K562 (cell line): ENCODE results near the gene MAML1. TPM values are rescaled to one million over a fixed set of nuclear protein-coding genes. Genes with fewer than 3 reads are reported as not detected.

Source experiments
- CHD1 ChIP-seq: fragments of 200-600 bp; sonication (generic); IDR thresholded peaks from one replicate; pipeline ENCODE4 v1.6.1; 2012; ENCODE audit warnings: mild to moderate bottlenecking, moderate library complexity, low read length, inconsistent platforms
- CHD2 ChIP-seq: IDR thresholded peaks from 2 replicates; pipeline ENCODE4 v1.6.1; 2011; ENCODE audit warnings: low read depth, low read length
- ILK ChIP-seq: fragments of 450-650 bp; IDR thresholded peaks from 2 replicates; pipeline ENCODE4 v1.6.1; 2016; ENCODE audit warnings: missing genetic modification characterization, low read depth, mild to moderate bottlenecking, missing compliant biosample characterization, moderate library complexity, borderline replicate concordance
- NR1H2 ChIP-seq: sonication (generic); formaldehyde crosslinking; IDR thresholded peaks from 2 replicates; pipeline ENCODE4 v1.4.0; 2020; ENCODE audit warnings: mild to moderate bottlenecking, missing genetic modification reagents
- POLR2G ChIP-seq: fragments of 200-400 bp; formaldehyde crosslinking; IDR thresholded peaks from 2 replicates; pipeline ENCODE4 v1.6.1; 2017; ENCODE audit warnings: low read depth, mild to moderate bottlenecking, antibody characterized with exemption, low read length, moderate library complexity
- STAT5B ChIP-seq: fragments of 250-450 bp; sonication (Bioruptor Pico); IDR thresholded peaks from 2 replicates; pipeline ENCODE4 v1.8.0; 2021; ENCODE audit warnings: mild to moderate bottlenecking, inconsistent platforms
- TOE1 ChIP-seq, 2 experiments: fragments of 450-650 bp in 1 of 2; sonication (generic) in 1 of 2; formaldehyde crosslinking in 1 of 2; IDR thresholded peaks; 2 replicates each; pipeline versions ENCODE4 v1.7.1 to v1.8.0; 2016 to 2022; ENCODE audit warnings: borderline replicate concordance in 2 of 2, mild to moderate bottlenecking in 2 of 2, antibody characterized with exemption in 1 of 2, inconsistent platforms in 1 of 2, low read depth in 1 of 2, missing genetic modification reagents in 1 of 2, moderate library complexity in 1 of 2
- TRIM28 ChIP-seq: fragments of 450-650 bp; IDR thresholded peaks from 2 replicates; pipeline ENCODE4 v1.6.1; 2017
- ZBTB1 ChIP-seq: sonication (generic); formaldehyde crosslinking; IDR thresholded peaks from 2 replicates; pipeline ENCODE4 v1.8.1; 2023; ENCODE audit warnings: missing genetic modification reagents, low read depth, mild to moderate bottlenecking, borderline replicate concordance
- polyA plus RNA-seq, 8 experiments: library from polyadenylated mRNA; depleted of rRNA in 4 of 8; stranded (reverse) in 5 of 8; unstranded in 3 of 8; fragments of >200 nt; fragmentation: Nextera tagmentation in 2 of 8; fragmentation: Illumina TruSeq in 1 of 8; extraction: Ambion mirVana in 2 of 8; extraction: Trizol in 1 of 8; gene quantifications; 2 replicates each; pipeline versions ENCODE4 v1.2.1 to v1.2.3, GENCODE V29; 2011 to 2014; ENCODE audit warnings: inconsistent platforms in 1 of 8, missing spikeins in 1 of 8
- total RNA-seq, 7 experiments: library from RNA; depleted of rRNA in 6 of 7; stranded (reverse); fragments of >200 nt in 6 of 7; fragmentation: Illumina TruSeq in 2 of 7; extraction: Trizol in 2 of 7; gene quantifications; 2 replicates each; pipeline versions ENCODE4 v1.2.1 to v1.2.3, GENCODE V29; 2011 to 2021; ENCODE audit warnings: low replicate concordance in 1 of 7
- TF ChIP-seq, protein P1 (sequence below), 2 experiments: IDR thresholded peaks; 2 replicates each; pipeline ENCODE4 v1.6.1; 2011; ENCODE audit warnings: borderline replicate concordance in 1 of 2, control low read depth in 1 of 2, low read depth in 1 of 2, low read length in 1 of 2, mild to moderate bottlenecking in 1 of 2, mixed read lengths in 1 of 2, moderate library complexity in 1 of 2; ENCODE audit not compliant: insufficient read depth in 1 of 2, insufficient read length in 1 of 2, poor library complexity in 1 of 2, severe bottlenecking in 1 of 2; ENCODE audit errors: extremely low read depth in 1 of 2
- TF ChIP-seq, protein P2 (sequence below): fragments of 450-650 bp; formaldehyde crosslinking; IDR thresholded peaks from 2 replicates; pipeline ENCODE4 v1.4.0; 2020; ENCODE audit warnings: mild to moderate bottlenecking, moderate library complexity
- TF ChIP-seq, protein P3 (sequence below): fragments of 250-450 bp; sonication (Bioruptor Pico); IDR thresholded peaks from 2 replicates; pipeline ENCODE4 v1.8.0; 2021; ENCODE audit warnings: borderline replicate concordance, mild to moderate bottlenecking, moderate library complexity; ENCODE audit not compliant: poor library complexity, severe bottlenecking
- TF ChIP-seq, protein P4 (sequence below): fragments of 250-450 bp; sonication (Bioruptor Pico); IDR thresholded peaks from 2 replicates; pipeline ENCODE4 v1.8.0; 2022; ENCODE audit warnings: inconsistent platforms, mild to moderate bottlenecking, moderate library complexity, borderline replicate concordance
- TF ChIP-seq, protein P5 (sequence below): fragments of 450-650 bp; IDR thresholded peaks from 2 replicates; pipeline ENCODE4 v1.6.1; 2018; ENCODE audit not compliant: partially characterized antibody
- TF ChIP-seq, protein P6 (sequence below): fragments of 450-650 bp; IDR thresholded peaks from 2 replicates; pipeline ENCODE4 v1.6.1; 2017; ENCODE audit warnings: mild to moderate bottlenecking, moderate library complexity

Gene MAML1
- total and polyA plus RNA-seq, 9 of the 15 experiments (the other 6 are each of a cell fraction or from before 2014, with no cell fraction given): 0.32 to 18.4 (median 7.0) TPM

DNA sequence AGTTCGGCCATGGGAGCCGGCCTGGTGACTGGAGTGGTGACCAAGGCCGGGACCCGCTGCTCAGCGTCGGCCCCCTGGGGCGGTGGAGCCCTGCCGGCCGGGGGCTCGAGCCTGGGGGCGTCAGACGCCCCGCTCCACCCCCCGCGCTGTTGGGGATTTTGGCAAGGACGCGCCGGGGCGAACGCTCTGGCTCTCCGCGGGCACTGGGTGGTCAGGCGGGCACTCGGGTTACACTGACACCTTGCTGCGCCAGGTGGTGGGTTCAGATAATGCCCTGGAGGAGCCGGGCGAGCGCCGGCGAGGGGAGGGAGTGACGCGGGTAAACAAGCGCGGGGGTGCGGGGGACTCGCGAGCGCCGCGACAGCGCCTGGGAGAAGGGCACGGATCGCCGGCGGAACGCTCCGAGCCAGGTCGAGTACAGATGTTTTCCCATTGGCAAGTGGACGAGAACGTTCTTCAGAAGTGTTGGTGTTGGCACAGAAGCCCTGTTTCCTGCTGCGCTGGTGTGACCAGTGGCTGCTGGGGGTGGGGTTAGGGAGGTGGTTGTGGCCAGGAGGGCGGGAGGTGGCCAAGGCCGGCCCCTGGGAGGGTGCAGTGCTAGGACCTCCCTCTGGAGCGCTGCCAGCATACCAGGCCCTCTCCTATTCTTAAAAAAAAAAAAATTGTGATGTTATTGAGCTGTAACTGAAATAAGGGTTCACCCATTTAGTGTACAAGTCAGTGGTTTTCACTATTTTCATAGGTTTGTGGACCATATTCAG is 88.9 kb downstream of the MAML1 start (continued):
- TF ChIP-seq, protein P1, sequence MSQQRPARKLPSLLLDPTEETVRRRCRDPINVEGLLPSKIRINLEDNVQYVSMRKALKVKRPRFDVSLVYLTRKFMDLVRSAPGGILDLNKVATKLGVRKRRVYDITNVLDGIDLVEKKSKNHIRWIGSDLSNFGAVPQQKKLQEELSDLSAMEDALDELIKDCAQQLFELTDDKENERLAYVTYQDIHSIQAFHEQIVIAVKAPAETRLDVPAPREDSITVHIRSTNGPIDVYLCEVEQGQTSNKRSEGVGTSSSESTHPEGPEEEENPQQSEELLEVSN (IDR thresholded peaks at IDR 0.05; ENCODE audit: borderline replicate concordance in 1 of 2, extremely low read depth in 1 of 2, insufficient read depth in 1 of 2, insufficient read length in 1 of 2, low read depth in 1 of 2, low read length in 1 of 2, poor library complexity in 1 of 2, severe bottlenecking in 1 of 2): no peak
- no peak for TF ChIP-seq CHD2
- TF ChIP-seq, protein P2, sequence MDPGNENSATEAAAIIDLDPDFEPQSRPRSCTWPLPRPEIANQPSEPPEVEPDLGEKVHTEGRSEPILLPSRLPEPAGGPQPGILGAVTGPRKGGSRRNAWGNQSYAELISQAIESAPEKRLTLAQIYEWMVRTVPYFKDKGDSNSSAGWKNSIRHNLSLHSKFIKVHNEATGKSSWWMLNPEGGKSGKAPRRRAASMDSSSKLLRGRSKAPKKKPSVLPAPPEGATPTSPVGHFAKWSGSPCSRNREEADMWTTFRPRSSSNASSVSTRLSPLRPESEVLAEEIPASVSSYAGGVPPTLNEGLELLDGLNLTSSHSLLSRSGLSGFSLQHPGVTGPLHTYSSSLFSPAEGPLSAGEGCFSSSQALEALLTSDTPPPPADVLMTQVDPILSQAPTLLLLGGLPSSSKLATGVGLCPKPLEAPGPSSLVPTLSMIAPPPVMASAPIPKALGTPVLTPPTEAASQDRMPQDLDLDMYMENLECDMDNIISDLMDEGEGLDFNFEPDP (CRISPR knock-in tag): no peak
- TF ChIP-seq ZBTB1 (CRISPR knock-in tag): peak; percentile 84
- TF ChIP-seq, protein P3, sequence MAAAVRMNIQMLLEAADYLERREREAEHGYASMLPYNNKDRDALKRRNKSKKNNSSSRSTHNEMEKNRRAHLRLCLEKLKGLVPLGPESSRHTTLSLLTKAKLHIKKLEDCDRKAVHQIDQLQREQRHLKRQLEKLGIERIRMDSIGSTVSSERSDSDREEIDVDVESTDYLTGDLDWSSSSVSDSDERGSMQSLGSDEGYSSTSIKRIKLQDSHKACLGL: no peak
- TF ChIP-seq CHD1: peak; percentile 98
- 0 out of 2 replicates have a peak, but pooled peaks have one; percentile 76 for TF ChIP-seq NR1H2
- TF ChIP-seq STAT5B (CRISPR knock-in tag): no peak
- TF ChIP-seq, protein P4, sequence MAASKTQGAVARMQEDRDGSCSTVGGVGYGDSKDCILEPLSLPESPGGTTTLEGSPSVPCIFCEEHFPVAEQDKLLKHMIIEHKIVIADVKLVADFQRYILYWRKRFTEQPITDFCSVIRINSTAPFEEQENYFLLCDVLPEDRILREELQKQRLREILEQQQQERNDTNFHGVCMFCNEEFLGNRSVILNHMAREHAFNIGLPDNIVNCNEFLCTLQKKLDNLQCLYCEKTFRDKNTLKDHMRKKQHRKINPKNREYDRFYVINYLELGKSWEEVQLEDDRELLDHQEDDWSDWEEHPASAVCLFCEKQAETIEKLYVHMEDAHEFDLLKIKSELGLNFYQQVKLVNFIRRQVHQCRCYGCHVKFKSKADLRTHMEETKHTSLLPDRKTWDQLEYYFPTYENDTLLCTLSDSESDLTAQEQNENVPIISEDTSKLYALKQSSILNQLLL (CRISPR knock-in tag): no peak
- 0 out of 2 replicates have a peak, but pooled peaks have one; percentile 36 for TF ChIP-seq TOE1 (IDR thresholded peaks at IDR 0.05; ENCODE audit: borderline replicate concordance)
- TF ChIP-seq TOE1 (CRISPR knock-in tag; IDR thresholded peaks at IDR 0.05; ENCODE audit: borderline replicate concordance, low read depth): no peak
- TF ChIP-seq ILK (tag): no peak
- peak; percentile 80 for TF ChIP-seq POLR2G
- TF ChIP-seq, protein P5, sequence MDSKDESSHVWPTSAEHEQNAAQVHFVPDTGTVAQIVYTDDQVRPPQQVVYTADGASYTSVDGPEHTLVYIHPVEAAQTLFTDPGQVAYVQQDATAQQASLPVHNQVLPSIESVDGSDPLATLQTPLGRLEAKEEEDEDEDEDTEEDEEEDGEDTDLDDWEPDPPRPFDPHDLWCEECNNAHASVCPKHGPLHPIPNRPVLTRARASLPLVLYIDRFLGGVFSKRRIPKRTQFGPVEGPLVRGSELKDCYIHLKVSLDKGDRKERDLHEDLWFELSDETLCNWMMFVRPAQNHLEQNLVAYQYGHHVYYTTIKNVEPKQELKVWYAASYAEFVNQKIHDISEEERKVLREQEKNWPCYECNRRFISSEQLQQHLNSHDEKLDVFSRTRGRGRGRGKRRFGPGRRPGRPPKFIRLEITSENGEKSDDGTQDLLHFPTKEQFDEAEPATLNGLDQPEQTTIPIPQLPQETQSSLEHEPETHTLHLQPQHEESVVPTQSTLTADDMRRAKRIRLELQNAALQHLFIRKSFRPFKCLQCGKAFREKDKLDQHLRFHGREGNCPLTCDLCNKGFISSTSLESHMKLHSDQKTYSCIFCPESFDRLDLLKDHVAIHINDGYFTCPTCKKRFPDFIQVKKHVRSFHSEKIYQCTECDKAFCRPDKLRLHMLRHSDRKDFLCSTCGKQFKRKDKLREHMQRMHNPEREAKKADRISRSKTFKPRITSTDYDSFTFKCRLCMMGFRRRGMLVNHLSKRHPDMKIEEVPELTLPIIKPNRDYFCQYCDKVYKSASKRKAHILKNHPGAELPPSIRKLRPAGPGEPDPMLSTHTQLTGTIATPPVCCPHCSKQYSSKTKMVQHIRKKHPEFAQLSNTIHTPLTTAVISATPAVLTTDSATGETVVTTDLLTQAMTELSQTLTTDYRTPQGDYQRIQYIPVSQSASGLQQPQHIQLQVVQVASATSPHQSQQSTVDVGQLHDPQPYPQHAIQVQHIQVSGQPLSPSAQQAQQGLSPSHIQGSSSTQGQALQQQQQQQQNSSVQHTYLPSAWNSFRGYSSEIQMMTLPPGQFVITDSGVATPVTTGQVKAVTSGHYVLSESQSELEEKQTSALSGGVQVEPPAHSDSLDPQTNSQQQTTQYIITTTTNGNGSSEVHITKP: peak; percentile 54
- no peak for TF ChIP-seq TRIM28
- TF ChIP-seq, protein P6, sequence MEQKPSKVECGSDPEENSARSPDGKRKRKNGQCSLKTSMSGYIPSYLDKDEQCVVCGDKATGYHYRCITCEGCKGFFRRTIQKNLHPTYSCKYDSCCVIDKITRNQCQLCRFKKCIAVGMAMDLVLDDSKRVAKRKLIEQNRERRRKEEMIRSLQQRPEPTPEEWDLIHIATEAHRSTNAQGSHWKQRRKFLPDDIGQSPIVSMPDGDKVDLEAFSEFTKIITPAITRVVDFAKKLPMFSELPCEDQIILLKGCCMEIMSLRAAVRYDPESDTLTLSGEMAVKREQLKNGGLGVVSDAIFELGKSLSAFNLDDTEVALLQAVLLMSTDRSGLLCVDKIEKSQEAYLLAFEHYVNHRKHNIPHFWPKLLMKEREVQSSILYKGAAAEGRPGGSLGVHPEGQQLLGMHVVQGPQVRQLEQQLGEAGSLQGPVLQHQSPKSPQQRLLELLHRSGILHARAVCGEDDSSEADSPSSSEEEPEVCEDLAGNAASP: no peak
